SW 1271 (cell line): ENCODE data around the gene NDUFA8.
A peak's percentile ranks its signal among the peaks of the same experiment; 100 is the strongest.

ENCODE experiments used
- DNase-seq, 2 experiments: peaks; one replicate each; lab custom pipeline; 2025; lab: John Stamatoyannopoulos, UW

Gene NDUFA8

GRCh38 chr9:122099271-122099869 is 60.2 kb downstream of the NDUFA8 start:
- DNase-seq: peak; percentile 38 to 62

GRCh38 chr9:122097679-122098315 is 61.8 kb downstream of the NDUFA8 start:
- DNase-seq: no peak

GRCh38 chr9:122096620-122097415 is 62.8 kb downstream of the NDUFA8 start:
- no peak for DNase-seq

- peak in 1 of 2 experiments; percentile 69 for DNase-seq
Measured at GRCh38 chr9:122095010-122095767, 64.4 kb downstream of the NDUFA8 start.
